Suppressor macrophage (primary cell): ENCODE results near the gene TP73.
A peak's percentile ranks its signal among the peaks of the same experiment; 100 is the strongest.

Experiments used
- DNase-seq, 4 experiments: peaks; one replicate each; pipeline ENCODE4 v3.0.0-alpha.2; 2020 to 2022

Gene TP73

GRCh38 chr1:3731583-3732433 lies 79.5 kb downstream of the TP73 start:
- DNase-seq, result no peak

- no peak for DNase-seq
Measured at GRCh38 chr1:3732434-3733093, 80.2 kb downstream of the TP73 start.

- DNase-seq, result no peak
Measured at GRCh38 chr1:3733094-3733882, 81.0 kb downstream of the TP73 start.

- no peak for DNase-seq
Measured at GRCh38 chr1:3733883-3734589, 81.7 kb downstream of the TP73 start.

DNA sequence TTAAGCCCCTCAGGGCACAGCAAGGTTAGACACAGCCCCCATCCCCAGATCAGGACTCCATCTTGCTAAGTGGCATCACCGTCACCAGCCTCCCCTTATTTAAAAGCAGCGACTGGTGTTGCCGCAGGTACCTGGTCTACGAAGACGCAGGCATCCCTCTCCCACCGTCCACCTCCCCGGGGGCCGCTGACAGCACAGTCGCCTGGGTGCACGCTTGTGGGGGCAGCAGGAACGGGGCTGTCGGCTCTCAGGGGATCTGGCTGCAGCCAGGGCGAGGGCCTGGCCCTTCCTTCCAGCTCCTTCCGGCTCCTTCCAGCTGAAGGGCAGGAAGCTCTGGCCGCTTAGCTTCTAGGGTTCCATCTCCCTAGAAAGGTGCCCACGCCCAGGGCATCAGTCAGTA lies 82.3 kb downstream of the TP73 start:
- no peak for DNase-seq

DNA sequence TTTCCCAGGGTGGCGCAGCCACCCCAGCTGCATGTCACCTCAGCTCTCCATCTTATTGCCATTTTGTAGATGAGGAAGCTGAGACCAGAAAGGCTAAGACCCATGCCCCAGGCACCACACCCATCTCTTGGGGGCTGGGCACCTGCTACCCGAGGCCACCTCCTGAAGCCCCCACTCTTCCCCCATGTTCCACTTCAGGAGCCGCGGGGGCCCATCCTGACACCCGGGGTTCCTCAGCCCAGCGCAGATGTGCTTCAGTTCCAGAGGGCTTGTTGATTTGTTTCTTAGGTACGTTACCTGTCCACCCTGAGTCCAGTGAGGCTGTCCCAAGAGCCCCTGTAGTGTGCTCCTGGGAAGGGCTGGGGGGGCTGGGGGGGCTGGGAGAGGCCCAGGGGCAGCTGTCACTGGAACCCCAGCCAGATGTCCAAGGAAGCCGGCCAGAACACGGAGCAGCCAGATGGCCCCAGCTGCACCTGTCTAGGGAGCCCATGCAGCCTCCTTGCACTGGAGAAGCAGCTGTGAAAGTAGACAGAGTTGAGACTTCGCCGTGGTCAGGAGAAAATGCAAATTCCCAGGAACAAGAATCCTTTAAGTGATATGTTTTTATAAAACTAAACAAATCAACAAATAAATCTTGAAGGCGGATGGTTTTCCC lies 82.8 kb downstream of the TP73 start:
- no peak for DNase-seq

DNA sequence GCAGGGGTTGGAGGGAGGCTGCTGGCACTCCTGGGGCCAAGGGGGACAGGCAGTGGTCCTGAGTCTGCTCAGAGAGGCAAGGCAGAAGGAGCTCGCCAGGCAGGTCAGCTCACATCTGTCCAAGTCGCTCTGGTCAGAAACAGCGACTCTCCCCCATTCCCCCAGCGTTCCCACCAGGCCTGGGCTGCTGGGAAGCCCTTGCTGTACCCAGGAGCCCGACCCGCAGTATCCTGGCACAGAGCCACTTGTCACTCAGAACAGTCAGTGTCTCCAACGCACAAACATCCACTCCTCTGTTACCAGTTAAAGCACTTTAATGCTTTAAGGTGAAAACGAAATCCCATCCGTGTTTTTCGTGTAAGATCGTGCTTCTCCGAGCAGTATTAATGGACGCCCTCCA lies 83.4 kb downstream of the TP73 start:
- no peak for DNase-seq

DNA sequence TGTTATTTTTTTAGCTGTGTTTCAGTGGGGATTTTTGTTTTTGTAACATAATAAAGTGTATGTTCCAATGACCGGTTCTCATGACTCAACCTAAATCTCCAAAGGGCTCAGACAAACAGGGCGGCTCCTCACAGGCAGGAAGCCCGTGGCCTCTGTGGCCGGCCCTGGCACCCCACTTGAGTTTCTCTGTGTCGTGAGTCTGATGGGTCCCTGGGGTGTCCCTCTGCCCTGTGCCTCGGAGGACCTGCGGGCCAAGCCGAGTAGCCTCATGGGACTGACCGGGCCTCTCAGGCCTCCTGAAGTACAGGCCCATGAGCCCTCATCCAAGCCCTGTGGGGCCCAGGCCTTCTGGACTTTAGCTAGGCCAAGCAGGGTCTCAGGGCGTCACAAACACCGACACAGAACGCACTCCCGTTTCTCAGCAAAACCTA lies 83.8 kb downstream of the TP73 start:
- DNase-seq, result no peak

- DNase-seq, result no peak
Measured at GRCh38 chr1:3736708-3737107, 84.4 kb downstream of the TP73 start.

- DNase-seq, result no peak
Measured at GRCh38 chr1:3738943-3739342, 86.6 kb downstream of the TP73 start.

- DNase-seq, result no peak
Measured at GRCh38 chr1:3740042-3740441, 87.7 kb downstream of the TP73 start.

GRCh38 chr1:3740752-3741151 lies 88.4 kb downstream of the TP73 start:
- no peak for DNase-seq

DNA sequence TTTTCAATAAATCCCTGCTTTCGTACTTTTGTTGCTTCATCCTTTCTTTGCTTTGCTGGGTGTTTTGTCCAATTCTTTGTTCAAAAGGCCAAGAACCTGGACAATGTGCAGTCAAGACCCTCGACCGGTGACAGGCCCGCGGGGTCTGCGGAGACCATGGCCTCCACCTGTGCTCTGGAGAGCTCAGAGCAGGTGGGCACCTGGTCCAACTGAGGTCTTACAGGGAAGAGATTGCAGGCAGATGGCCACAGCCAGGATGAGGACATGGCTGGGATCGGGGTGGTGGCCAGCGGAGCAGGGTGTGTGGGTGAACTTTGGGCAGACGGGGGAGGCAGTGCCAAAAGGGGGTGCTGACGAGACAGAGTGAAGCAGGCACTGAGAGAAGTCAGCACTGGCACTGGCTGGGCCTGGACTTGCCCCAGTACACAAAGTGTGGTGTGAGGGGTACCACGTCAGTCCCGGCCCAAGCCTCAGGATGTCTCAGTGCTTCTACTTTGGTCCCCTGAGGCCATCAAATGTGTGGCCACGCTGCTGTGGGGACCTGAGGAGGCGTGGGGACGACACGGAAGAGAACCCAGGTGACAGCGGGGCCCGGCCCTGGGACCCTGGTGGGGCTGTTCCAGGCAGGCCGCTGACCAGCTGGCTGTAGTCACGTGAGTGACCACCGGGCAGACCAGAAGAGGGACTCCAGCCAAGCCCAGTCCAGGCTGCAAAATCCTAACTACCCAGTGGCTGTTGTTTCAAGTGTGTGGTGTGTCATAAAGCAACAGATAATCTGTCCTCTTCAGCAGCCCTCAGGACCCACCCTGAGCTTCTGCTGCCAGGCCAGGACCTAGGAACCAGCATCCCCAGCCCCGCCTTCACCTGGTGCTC lies 89.5 kb downstream of the TP73 start:
- no peak for DNase-seq

GRCh38 chr1:3742439-3743298 lies 90.4 kb downstream of the TP73 start:
- DNase-seq, result no peak

DNA sequence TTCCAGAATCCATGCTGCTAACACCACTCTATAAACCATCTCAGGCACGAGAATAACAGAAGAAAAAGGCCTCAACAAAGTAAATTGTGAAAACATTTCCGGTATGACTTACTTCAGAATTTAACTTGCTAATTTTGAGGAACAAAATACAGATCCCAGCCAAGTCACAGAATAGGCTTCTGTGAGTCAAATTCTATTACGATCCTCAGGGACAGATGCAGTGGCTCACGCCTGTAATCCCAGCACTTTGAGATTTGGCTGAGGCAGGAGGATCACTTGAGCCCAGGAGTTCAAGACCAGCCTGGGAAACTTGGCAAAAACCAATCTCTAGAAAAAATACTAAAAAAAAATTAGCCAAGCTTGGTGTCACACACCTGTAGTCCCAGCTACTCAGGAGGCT lies 91.1 kb downstream of the TP73 start:
- DNase-seq, result peak in 2 of 4 experiments; percentile 7 to 9

DNA sequence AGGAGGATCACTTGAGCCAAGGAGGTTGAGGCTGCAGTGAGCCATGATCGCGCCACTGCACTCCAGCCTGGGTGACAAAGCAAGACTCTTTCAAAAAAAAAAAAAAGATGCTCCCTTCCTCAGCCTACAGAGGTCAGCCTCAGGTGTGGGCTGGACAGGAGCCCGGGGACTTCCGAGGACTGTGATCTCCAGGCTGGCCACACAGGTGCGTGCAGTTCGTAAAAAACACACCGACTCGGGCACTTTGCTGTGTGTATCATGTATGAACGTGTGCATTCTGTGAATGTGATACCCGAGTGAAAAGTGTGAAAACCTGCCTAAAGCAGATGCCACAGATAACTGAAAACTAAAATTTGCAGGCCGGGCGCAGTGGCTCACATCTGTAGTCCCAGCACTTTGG lies 91.5 kb downstream of the TP73 start:
- no peak for DNase-seq

- DNase-seq, result no peak
Measured at GRCh38 chr1:3744646-3745045, 92.3 kb downstream of the TP73 start.

GRCh38 chr1:3745071-3745470 lies 92.8 kb downstream of the TP73 start:
- no peak for DNase-seq

- DNase-seq, result no peak
Measured at GRCh38 chr1:3745590-3746381, 93.5 kb downstream of the TP73 start.
